ENCODE measurements around the gene ZNF276.
"Not testable (repeated sequence)": the region's sequence is repeated elsewhere in the genome, so short reads cannot be mapped to it uniquely, and the experiment has no call there.

The ZNF276 gene

DNA sequence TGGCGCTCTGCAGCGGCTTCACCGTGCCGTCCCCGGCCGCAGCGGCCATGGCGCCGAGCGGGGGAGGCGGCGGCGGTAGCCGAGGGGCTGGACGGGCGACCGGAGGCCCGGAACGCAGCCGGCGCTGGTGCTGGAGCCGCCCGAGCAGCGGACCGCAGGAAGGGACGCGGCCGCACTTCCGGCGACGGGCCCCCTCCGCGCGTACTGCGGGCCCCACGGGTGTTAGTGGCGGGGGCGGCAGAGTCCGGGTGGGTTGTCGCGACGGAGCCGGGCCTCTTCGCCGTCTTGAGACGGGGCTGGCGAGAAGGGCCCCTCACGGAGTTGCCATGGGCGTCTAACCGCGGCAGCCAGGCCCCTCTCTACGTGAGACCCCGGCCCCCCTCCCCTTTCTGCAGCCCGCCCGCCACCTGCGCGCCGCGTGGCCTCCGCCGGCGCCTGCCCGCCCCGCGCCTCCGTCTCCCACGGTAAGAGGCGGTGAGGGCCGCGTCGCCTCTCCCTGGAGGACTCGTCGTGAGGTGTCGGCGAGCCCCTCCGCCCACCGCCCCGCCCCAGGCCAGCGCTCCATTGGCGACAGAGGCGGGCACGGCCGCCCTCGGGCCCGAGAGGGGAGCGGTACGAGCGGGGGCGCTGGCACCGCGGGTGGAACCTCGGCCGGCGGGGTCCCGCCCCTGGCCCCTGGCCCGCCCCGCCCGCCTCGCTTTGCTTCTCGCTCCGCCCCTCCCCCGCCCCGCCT lies at the start of gene ZNF276, which contains the start of gene VPS9D1:
ZNF276 (plus strand) TSS at position 725 of the 733 bp plus-strand sequence. CDS start 104 bp downstream, outside the sequence.
VPS9D1 (minus strand) TSS at position 86 of the 733 bp plus-strand sequence; CDS start at position 49, 37 bp downstream.
- DNase-seq = peak; percentile 88

DNA sequence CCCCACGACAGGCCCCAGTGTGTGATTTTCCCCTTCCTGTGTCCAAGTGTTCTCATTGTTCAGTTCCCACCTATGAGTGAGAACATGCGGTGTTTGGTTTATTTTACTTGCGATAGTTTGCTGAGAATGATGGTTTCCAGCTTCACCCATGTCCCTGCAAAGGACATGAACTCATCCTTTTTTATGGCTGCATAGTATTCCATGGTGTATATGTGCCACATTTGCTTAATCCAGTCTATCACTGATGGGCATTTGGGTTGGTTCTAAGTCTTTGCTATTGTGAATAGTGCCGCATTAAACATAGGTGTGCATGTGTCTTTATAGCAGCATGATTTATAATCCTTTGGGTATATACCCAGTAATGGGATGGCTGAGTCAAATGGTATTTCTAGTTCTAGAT lies 49.8 kb upstream of the ZNF276 start:
- not testable (repeated sequence) for DNase-seq

GRCh38 chr16:89672177-89672941 lies 49.0 kb upstream of the ZNF276 start:
- DNase-seq = no peak

GRCh38 chr16:89678258-89678657 lies 43.1 kb upstream of the ZNF276 start:
- DNase-seq = no peak

DNA sequence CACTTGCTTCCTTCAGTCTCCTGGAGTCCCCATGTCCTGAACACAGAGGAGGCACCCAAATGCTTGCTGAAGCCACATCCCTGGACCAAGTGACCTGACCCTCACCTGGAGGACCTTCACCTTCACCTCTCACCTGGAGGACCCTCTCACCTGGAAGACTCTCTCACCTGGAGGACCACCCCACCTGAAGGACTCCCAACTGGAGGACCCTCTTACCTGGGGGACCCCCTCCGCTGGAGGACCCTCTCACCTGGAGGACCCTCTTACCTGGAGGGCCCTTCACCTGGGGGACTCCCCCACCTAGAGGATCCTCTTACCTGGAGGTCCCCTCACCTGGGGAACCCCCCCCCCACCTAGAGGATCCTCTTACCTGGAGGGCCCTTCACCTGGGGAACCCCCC lies 35.4 kb upstream of the ZNF276 start:
- DNase-seq = no peak

GRCh38 chr16:89686520-89687091 lies 34.7 kb upstream of the ZNF276 start, which contains the start of gene CDK10:
Gene CDK10, plus strand, starts transcription at chr16:89686689. Its CDS starts 22 bp downstream, at chr16:89686711.
- peak; percentile 95 for DNase-seq

GRCh38 chr16:89687092-89687940 lies 34.0 kb upstream of the ZNF276 start:
- DNase-seq = no peak

DNA sequence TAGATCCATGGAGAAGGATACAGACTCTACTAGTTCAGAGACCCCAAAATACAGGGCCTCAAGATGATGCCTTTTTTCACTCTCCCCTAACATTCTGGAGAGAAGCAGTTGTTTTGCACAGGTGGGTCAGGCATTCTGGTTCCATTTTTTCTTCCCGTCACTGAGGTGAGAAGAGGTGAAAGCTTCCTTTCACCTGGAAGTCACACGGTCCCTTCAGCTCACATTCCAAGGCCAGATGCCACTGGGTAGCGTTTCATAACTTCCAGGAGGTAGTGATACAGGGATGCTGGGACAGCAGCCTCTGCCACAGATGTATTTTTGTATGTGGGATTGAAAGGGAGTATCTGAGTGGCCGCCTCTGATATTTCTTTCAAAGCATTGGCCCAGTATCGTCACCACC lies 32.9 kb upstream of the ZNF276 start:
- no peak for DNase-seq

- DNase-seq = no peak
These were observed 32.2 kb upstream of the ZNF276 start for GRCh38 chr16:89689142-89689541.

DNA sequence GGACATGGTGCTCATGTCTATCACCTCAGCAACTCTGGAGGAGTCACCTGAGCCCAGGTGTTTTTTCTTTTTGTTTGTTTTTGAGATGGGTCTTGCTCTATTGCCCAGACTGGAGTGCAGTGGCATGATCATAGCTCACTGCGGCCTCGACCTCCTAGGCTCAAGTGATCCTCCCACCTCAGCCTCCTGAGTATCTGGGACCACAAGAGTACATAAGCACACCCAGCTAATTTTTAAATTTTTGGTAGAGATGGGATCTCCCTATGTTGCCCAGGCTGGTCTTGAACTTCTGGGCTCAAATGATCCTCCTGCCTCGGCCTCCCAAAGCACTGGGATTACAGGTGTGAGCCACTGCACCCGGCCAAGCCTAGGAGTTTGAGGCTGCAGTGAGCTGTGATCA lies 31.7 kb upstream of the ZNF276 start:
- DNase-seq = not testable (repeated sequence)

- DNase-seq = peak; percentile 11
These were observed 30.9 kb upstream of the ZNF276 start for GRCh38 chr16:89690392-89690901.

DNA sequence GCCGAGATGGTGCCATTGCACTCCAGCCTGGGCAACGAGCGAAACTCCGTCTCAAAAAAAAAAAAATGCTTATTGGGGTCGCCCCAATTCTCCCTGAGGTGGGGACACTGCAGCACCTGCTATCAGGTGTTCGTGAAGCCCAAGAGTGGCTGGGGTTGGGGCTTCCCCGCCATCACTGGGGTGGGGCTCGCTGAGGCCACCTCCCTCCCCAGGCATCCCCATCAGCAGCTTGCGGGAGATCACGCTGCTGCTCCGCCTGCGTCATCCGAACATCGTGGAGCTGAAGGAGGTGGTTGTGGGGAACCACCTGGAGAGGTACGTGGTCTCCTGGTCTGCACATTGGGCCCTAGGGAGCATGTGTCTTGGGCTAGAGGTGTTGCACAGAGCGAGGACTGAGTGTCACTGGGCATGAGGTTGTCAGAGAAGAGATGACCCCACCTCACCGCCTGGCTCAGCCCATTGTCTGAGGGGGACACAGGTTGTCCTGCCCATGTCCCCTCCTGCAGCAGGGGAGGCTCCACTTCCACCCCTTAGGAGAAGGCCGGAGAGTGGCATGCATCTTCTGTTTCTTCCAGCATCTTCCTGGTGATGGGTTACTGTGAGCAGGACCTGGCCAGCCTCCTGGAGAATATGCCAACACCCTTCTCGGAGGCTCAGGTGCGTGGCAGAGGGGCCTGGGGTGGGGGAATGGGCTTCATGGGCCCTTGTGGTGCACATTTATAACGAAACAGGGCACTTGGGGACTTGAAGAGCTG lies 29.9 kb upstream of the ZNF276 start:
- DNase-seq = peak; percentile 11

DNA sequence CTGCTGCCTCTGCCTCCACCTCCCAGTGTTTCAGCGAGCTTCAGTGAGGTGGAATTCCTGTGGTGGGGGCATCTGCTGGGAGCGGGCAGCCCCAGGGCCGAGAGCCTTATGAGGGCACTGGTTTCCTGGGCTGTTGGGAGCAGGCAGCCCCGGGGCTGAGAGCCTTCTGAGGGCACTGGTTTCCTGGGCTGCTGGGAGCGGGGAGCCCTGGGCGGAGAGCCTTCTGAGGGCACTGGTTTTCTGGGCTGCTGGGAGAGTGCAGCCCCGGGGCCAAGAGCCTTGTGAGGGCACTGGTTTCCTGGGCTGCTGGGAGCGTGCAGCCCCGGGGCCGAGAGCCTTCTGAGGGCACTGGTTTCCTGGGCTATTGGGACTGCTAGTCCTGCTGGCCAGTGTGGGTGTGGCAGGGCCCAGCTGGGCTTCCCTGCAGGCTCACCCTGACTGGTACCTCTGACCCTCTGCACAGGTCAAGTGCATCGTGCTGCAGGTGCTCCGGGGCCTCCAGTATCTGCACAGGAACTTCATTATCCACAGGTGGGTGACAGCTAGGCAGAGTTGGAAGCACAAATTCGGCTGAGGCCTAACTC lies 29.3 kb upstream of the ZNF276 start:
- peak; percentile 5 for DNase-seq

DNA sequence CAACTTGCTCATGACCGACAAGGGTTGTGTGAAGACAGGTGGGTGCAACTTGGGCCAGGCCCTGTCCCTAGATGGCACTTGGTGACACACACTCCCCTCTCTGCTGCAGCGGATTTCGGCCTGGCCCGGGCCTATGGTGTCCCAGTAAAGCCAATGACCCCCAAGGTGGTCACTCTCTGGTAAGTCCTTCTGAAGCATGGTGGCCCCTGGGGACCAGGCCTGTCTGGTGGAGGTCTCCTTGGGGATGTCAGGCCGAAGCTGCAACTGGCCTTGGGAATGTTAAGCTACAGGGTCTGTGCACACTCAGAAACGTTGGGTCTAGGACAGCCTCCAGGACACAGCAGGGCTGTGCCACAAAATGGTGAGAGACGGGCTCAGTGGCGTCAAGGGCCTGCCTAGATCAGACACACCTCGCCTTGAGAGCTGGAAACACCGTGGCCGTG lies 28.0 kb upstream of the ZNF276 start:
- DNase-seq = peak; percentile 15

GRCh38 chr16:89693931-89694783 lies 27.2 kb upstream of the ZNF276 start:
- DNase-seq = peak; percentile 20

GRCh38 chr16:89694784-89695085 lies 26.6 kb upstream of the ZNF276 start:
- DNase-seq = not testable (repeated sequence)

DNA sequence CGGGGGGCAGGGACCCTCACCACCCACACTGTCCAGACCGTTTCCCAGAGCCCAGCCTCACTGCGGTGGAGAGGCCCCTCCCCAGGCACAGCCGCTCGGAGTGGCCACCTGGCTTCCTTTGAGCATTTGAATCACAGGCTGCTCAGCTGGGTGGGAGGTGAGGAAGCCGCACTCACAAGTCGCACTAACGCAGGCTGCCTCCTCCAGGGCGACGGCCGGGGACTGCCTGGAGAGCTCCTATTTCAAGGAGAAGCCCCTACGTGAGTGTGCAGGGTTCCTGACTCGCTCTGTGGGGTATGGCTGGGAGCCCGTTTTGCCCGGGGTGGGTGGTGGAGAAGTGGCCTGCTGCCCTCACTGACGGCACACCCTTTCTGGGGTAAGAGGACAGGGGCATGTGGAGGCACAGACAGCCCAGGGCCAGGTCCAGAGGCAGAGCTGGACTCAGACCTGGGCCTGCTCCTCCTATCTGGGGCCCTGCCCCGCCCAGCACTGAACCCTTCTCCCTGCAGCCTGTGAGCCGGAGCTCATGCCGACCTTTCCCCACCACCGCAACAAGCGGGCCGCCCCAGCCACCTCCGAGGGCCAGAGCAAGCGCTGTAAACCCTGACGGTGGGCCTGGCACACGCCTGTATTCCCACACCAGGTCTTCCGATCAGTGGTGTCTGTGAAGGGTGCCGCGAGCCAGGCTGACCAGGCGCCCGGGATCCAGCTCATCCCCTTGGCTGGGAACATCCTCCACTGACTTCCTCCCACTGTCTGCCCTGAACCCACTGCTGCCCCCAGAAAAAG lies 26.1 kb upstream of the ZNF276 start:
- peak; percentile 17 for DNase-seq

- DNase-seq = peak; percentile 35
These were observed 25.3 kb upstream of the ZNF276 start for GRCh38 chr16:89695875-89696669.

Measured in right hindlimb (tissue), 1 donor.